GM12874 (cell line): ENCODE measurements around the gene VAV2.
A peak's percentile ranks its signal among the peaks of the same experiment; 100 is the strongest.

Source experiments
- TF ChIP-seq, protein P1 (sequence below): IDR thresholded peaks from 2 replicates; pipeline ENCODE4 v1.5.1; 2011; ENCODE audit warnings: low read depth, mild to moderate bottlenecking, control low read depth, low read length, moderate library complexity; ENCODE audit not compliant: insufficient read depth

Gene VAV2

DNA sequence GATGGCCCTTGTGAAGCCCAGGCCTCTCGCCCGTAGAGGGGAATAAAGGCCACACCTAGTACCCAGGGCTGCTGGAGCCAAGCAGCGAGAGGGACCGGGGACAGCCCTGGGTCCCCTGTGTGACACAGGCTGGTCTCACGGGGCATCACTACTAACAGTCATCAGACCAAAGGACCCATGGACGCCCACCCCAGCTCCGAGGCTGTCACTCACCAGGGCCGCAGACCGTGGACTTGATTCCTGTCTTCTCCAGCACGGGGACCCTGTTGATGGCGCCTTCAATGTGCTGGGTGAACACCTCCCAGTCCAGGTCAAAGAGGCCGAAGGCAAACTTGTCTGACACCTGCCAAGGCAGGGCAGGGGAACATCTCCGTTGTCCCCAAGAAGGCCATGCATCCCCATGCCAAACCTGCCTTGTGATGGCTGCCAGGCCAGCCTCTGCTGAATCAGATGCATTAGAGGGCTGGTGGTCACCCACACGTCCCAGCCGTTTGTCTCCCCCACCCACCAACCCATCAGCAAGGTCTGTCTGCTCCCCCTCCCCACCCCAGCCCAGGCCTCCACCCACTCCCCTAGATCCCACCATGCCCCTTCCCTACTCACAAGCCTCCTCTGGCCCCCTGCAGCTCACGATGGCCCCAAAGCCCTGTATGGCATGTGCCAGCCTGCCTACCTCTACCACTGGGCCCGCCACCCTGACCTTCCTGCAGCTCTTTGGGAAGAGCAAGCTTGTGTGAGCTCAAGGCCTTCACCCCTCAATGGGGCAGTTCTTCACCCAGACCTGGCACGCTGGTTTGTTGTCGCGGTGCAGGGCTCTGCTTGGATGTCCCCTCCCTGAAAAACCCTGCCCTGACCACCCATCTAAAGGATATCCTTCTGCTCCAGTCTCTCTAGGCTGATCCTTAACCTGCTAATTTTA, 274.8 kb downstream of the VAV2 start:
- TF ChIP-seq, protein P1, sequence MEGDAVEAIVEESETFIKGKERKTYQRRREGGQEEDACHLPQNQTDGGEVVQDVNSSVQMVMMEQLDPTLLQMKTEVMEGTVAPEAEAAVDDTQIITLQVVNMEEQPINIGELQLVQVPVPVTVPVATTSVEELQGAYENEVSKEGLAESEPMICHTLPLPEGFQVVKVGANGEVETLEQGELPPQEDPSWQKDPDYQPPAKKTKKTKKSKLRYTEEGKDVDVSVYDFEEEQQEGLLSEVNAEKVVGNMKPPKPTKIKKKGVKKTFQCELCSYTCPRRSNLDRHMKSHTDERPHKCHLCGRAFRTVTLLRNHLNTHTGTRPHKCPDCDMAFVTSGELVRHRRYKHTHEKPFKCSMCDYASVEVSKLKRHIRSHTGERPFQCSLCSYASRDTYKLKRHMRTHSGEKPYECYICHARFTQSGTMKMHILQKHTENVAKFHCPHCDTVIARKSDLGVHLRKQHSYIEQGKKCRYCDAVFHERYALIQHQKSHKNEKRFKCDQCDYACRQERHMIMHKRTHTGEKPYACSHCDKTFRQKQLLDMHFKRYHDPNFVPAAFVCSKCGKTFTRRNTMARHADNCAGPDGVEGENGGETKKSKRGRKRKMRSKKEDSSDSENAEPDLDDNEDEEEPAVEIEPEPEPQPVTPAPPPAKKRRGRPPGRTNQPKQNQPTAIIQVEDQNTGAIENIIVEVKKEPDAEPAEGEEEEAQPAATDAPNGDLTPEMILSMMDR, result no peak

DNA sequence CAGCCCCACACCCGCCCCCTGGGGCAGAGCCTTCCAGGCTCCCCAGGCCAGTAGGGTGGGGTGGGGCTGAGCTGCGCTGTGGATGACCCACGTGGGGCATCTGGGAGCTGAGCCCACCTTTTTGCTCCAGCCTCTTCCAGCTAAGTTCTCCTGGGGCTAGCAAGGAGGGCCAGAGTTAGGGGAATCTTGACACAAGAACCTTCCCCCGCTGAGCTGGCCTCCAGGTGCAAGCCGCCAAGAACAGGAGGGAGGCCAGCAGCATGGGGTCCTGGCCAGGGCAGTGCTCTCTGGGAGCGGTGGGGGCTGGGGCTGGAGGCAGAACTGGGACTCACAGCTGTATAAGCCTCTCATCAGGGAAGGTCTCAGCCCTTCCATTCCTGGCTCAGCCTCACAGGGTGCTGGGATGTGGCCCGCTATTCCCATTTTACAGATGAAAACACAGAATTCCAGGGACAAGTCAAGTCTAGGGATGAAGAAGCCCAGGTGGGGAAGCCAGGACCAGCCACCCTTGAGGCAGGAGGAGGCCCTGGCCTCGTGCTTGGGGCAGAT, 275.5 kb downstream of the VAV2 start:
- TF ChIP-seq, protein P1, result no peak

DNA sequence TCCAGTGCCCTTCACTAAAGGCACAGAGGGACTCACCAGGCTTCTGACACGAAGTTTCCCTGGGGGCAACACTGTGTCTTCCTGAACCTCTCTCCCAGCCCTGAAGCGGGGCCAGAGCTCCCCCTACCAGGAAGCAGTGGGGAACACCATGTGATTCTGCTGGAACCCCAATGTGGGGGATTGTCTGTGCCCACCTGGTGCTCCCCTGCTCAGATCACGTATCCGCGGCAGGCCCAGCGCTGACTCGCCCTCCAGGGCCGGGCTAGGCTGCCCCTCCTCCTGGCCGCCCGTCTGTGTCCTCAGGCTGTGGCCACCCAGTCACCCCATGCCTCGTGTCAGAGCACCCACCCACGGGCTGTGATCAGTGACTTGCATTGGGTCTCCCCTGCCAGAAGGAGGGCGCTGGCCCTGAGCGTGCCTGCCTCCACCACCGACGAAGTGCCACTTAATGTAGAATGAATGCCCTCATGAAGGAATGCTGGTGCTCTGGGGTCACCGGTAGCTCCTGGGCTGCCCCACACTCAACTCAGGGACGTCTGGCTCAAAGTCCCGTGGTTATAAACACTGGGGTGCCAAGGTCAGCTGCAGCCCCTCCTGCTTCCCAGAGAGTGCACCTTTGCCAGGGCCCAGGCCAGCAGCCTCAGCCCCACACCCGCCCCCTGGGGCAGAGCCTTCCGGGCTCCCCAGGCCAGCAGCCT, 276.1 kb downstream of the VAV2 start:
- TF ChIP-seq, protein P1, result peak; percentile 28

DNA sequence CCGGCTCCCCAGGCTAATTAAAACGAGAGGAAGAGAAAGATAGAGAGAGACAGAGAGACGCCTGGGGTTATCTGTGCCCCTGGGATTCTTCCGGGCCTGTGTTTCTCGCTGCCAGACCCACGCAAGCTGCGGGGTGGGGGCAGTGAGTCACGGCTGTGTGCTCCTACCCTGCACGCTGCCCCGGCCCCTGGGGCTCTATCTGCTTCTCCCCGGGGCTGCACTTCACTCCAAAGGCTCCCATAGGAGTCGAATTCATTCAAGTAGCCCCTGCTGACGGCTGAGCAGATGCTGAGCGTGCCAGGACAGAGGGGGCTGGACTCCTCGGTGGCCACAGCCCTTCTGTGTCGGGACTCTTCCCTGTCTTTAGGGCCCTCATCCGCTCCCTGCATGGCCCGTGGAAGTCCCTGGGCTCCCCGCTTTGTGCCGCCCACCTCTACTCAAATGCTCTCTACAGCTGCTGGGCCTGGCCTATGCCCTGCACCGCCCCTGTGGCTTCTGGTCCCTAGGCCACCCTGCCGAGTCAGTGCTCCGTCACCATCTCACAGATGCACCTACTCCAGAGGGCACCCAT, 276.7 kb downstream of the VAV2 start:
- TF ChIP-seq, protein P1, result no peak

DNA sequence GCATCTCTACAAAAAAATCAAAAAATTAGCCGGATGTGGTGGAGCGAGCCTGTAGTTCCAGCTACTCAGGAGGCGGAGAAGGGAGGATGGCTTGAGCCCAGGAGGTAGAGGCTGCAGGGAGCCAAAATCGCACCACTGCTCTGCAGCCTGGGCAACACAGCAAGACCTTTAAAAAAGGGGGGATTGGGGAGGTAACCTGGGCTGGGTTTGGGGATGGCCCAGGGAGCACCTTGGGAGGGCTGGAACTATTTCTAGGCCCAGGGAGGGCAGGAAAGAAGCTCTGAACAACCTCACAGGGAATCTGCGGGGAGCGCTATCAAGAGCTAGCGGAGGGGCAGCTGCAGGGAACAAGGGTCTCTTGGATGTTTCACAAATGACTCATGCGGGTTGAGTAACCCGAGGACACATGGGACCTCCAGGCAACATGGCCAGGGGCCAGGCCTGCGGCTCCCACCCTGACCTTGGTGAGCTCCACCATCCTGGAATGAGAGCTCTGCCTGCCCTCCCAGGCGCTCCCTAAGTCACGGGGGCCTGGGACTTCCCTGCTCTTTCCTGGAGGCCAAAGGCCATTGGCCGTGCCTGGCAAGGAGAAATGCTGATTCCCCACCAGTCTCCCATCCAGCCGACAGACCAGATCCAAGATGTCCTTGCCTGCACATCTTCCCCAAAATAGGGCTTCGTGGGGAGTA, 277.4 kb downstream of the VAV2 start:
- TF ChIP-seq, protein P1, result no peak

DNA sequence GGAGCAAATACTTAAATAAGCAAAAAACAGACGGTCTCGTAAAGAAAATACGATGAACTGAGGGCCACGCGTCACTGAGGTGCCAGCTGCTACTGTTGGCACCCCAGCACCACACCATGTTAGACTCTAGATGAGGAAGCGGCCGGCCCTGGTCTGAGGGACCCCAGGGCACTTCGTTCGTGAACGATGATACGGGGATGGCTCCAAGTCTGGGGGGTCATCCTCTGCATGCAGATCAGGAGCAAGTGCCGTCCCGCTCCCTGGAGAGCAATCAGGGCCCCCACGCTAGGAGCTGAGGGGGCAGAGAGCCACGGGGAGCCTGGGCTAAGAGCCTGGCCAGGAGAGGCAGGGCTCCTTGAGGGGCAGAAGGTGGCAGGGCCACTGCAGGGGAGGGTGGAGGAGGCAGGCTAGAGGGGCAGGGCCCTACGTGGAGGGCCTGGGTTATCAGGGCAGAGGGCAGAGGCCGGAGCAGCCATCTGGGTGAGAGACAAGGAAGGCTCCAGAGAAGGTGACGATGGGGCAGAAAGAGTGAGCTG, 278.1 kb downstream of the VAV2 start:
- TF ChIP-seq, protein P1, result no peak
